Raji (cell line): ENCODE measurements around the gene CDIPT.

Experiments
- POLR2A ChIP-seq: IDR thresholded peaks from 2 replicates; pipeline ENCODE4 v1.6.1; 2011; ENCODE audit warnings: low read depth, low read length, control low read depth; ENCODE audit not compliant: insufficient read depth

CDIPT gene

DNA sequence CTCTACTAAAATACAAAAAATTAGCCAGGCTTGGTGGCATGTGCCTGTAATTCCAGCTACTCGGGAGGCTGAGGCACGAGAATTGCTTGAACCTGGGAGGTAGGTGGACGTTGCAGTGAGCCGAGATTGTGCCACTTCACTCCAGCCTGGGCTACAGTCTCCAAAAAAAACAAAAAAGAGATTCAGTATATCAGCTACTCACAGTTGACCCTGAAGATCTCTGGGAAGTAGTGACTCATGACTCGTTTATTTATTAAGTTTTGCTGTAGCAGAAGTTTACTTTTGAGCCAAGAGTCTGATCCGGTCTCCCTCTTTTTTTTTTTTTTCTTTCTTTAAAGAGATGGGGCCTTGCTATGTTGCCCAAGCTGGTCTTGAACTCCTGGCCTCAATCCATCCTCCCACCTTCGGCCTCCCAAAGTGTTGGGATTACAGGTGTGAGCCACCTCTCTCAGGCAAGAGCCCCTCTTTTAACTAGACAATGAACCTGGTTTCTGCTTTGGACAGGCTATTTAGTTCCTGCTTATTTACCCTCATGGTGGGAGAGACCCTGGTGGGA is 38.4 kb downstream of the CDIPT start:
- TF ChIP-seq POLR2A, result 0 out of 2 replicates have a peak, but pooled peaks have one; percentile 2

DNA sequence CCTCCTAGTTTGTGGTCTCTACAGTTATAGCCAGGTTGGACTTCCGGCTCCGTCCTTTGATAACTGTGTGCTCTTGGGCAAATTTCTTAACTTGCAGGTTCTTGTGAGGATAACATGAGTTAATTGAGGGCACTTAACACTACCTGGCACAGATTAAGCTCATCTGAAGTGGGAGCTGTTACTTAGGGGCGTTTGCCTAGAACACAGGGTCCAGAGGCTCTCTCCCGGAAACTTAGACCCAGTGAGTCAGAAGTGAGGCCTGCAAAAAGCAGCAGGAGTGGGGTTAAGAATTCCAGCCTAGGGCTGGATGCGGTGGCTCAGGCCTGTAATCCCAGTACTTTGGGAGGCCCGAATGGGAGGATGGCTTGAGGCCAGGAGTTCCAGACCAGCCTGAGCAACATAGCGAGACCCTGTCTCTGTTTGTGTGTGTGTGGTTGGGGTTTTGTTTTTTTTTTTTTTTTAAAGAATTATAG is 41.3 kb downstream of the CDIPT start:
- no peak for TF ChIP-seq POLR2A

DNA sequence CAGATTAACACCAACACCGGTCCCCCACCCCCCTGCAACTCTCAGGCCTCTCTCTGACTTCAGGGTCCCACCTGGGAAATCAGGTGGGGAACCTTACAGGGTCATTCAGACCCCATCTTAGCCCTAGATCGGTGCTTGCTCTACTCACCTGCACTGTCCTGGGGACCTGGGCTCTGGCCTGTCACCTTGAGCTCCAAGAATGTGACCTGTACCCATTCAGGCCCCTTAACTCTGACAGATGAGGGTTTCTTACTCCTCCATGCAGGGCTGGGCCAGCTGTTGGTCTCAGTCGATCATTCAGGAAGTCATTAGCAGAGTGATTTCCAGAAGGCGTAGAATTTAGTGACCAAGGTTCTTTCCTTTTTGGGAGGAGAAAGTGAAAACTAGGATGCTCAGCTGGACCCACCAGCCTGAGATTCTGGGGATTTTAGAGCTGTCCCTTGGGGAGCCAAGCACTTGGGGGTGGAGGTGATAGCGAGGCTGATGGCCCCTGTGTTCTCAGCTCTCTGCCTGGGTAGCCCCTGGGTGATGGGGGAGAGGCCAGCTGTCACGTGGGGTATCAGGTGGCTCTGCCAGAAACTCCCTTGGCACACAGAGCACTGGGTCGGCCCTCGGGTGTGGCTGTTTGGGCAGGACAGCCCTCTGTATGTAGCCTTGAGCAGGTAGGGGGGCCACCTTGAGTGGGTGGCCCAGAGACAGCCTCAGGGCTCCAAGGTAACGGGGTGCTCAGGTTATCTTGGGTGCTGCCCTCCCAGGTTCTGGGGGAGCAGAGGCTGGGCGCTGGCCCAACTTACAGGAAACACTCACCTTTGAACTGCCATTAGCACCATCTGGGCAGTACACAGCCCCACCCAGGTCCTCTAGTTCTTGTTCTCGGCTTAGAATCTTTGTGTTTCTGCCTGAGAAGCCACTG is 42.0 kb downstream of the CDIPT start:
- peak; percentile 59 for TF ChIP-seq POLR2A

DNA sequence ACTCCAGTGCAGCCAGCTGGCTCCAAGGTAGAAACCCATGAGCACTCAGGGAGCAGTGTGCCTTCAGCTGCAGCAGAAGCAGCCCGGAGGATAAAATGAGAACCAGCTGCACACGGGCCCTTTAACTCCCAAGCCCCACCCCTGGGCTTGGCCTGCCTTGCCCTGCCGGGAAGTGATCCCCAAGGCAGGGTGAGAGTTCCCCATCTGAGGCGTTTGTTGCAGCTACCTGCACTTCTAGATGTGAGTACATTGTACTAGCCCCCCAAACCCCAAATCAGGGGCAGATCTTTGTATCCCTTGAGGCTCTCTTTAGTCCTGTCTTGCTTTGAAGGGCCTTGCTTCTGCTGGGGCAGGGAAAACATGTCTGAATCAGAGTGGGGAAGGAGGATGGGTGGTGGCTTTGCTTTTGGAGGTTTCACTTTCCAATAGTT is 42.7 kb downstream of the CDIPT start, which contains the start of gene MVP:
Gene MVP, plus strand, starts transcription at position 192 of the 431 bp plus-strand sequence. CDS start 10,088 bp downstream, outside the sequence.
- TF ChIP-seq POLR2A, result no peak

DNA sequence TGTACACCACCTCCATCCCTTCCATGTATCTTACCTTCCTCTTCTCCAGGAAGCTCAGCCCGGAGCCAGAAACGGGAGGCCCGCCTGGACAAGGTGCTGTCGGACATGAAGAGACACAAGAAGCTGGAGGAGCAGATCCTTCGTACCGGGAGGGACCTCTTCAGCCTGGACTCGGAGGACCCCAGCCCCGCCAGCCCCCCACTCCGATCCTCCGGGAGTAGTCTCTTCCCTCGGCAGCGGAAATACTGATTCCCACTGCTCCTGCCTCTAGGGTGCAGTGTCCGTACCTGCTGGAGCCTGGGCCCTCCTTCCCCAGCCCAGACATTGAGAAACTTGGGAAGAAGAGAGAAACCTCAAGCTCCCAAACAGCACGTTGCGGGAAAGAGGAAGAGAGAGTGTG is 43.5 kb downstream of the CDIPT start:
- TF ChIP-seq POLR2A, result 0 out of 2 replicates have a peak, but pooled peaks have one; percentile 4

DNA sequence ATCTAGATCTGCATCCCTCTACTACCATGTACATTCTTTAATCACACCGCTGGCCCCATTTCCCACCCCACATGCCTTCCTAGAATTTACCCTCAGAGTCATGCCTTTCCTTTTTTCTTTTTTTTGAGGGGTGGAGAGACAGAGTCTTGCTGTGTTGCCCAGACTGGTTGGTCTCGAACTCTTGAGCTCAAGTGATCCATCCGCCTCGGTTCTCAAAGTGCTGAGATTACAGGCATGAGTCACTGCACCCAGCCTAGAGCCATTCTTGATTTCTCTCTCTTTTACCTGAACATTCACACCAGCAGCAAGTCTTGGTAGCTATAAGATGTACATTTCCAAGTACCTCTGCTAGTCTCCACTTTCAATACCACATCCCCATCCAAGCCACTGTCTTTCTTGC is 44.9 kb downstream of the CDIPT start:
- TF ChIP-seq POLR2A, result no peak

DNA sequence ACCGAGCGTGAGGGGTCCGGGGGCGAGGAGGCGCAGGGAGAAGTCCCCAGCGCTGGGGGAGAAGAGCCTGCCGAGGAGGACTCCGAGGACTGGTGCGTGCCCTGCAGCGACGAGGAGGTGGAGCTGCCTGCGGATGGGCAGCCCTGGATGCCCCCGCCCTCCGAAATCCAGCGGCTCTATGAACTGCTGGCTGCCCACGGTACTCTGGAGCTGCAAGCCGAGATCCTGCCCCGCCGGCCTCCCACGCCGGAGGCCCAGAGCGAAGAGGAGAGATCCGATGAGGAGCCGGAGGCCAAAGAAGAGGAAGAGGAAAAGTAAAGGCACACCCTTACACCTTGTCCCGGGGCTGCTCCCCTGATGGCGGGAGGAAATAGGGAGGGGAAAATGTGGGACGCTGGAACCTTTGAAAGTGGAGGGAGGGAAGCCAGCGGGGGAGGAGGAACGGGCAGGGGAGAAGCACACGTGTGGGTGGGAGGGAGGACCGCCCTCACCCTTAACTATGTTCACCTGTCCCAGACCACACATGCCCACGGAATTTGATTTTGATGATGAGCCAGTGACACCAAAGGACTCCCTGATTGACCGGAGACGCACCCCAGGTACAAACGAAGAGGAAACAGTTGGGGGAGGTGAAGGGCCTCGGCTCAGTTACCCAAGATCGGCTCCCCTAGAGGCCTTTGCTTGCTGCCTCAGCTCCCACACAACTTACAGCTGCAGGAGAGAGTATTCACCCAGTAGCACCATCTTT is 46.2 kb downstream of the CDIPT start:
- TF ChIP-seq POLR2A, result no peak

DNA sequence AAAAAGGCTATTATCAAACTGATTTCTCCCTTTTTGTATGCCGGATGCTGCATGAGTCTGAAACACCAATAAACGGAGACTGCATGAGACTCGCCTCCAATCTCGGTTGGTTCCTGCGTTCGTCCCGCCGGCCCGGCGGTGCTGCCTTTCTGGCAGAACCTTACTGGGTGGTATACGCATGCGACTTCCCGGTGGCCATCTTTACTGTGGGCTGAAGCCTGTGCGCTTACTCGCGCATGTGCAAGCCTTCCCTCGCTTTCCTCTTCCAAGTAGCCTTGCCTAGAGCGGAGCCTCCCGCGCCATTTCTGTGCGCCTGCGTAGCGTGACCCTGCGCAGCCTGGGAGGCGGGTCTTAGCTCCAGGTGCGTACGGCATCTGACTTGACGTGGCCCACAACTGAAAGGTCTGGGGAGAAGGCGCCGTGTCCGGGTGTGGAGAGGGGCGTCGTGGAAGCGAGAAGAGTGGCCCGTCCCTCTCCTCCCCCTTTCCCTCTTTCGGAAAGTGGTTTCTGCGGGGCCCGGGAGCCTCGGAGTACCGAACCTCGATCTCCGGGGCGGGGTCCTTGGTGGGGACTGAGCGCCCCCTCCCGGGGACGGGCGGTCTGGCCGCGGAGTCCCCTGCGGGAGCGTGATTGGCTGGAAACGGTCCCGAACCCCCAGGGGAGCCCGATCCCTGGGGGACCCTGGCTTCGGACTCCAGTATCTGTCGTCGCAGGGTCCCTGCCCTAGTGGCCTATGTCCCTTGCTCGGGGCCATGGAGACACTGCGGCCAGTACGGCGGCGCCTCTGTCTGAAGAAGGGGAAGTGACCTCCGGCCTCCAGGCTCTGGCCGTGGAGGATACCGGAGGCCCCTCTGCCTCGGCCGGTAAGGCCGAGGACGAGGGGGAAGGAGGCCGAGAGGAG is 47.0 kb downstream of the CDIPT start, which contains the start of gene PAGR1:
Gene PAGR1, plus strand, starts transcription at position 360 of the 901 bp plus-strand sequence. Its CDS starts 374 bp downstream, at position 734.
- TF ChIP-seq POLR2A, result peak; percentile 93

DNA sequence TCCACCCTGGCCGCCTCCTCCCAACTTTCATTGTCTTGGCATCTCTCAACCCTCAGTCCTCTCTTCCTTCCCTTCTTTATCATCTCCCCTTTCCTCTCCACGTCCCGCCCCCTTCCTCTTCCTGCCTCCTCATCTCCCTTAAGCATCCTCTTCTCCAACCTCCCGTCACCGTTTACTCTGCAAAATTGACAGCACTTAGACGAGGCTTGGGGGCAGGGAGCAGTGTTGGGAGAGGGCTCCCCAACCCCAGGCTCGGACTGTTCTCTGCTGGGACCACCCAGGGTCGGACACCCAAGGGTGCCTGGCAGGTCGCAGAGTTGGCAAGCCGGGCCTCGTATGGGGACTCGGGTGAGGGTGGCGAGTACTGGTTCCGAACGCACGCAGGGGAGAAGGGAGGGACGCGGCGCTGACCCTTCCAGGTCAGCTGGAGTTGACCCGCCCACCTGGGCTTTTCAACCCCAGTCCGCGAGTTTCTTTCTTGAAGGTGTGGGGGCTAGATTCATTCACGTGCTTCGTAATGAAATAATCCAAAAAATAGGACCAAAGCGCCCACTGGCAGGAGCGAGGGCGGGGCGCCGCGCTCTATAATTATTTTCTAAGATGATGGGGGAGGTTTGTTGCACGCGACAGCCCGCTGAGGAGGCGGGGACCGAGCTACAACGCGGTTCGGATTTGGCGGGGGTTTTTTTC is 47.8 kb downstream of the CDIPT start:
- no peak for TF ChIP-seq POLR2A

DNA sequence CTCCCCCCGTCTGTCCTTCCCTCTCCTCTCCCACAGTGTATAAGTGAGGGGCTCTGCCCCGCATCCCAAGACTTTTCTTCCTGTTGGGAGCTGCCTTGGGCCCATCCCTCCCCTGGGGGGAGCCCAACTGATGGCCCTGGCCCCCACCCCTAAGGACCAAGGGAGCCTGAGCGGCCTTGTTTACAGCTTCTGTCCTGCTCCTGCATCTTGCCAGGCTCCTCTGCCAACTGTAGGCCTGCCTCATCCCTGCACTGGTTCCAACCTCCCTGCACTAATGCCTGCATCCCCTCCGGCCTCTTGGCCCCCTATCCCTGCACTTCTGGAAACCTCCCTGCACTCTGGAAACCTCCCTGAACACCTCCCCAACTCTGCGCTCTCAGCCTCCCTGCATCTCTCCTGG is 48.4 kb downstream of the CDIPT start:
- TF ChIP-seq POLR2A, result no peak

DNA sequence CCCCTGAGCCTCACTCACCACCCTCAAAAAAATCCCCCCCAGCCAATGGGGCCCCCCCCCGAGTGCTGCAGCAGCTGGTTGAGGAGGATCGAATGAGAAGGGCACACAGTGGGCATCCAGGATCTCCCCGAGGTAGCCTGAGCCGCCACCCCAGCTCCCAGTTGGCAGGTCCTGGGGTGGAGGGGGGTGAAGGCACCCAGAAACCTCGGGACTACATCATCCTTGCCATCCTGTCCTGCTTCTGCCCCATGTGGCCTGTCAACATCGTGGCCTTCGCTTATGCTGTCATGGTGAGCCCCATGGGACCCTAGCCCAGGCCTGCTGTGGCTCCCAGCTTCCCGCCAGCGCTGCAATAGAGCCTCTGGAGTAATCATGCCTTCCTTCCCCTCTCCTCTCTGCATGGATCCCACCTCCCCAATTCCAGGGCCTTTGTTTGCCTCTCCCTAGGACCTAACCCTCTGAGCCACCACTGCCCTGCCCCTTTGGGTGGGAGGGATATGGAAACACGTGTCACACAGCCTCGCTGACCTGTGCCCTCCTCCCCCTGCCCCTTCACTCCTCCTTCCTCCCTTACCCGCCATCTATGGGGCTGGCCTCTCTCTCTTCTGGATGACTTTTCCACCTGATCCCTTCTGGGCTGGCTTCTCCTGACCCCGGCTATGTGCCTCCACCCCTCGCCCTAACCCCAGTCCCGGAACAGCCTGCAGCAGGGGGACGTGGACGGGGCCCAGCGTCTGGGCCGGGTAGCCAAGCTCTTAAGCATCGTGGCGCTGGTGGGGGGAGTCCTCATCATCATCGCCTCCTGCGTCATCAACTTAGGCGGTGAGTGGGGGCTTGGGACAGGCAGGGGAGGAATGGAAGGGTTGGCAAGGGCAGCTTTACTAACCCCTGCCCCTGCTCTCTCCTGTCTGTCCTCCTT is 49.1 kb downstream of the CDIPT start:
- no peak for TF ChIP-seq POLR2A

DNA sequence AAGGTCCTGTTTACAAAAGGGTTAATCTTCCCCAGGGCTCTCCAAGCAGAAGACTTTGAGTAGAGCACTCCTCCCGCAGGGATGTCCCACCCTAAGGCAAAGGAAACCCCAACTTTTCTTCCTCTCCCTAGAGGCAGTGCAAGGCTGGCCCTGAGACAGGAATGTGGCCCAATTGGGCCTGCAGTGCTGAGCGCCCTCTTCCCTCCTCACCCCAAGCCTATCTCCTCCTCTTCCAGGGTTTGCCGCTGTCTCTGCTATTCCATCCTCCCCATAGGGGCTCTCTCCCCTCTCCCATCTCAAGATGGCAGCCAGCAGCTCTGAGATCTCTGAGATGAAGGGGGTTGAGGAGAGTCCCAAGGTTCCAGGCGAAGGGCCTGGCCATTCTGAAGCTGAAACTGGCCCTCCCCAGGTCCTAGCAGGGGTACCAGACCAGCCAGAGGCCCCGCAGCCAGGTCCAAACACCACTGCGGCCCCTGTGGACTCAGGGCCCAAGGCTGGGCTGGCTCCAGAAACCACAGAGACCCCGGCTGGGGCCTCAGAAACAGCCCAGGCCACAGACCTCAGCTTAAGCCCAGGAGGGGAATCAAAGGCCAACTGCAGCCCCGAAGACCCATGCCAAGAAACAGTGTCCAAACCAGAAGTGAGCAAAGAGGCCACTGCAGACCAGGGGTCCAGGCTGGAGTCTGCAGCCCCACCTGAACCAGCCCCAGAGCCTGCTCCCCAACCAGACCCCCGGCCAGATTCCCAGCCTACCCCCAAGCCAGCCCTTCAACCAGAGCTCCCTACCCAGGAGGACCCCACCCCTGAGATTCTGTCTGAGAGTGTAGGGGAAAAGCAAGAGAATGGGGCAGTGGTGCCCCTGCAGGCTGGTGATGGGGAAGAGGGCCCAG is 50.0 kb downstream of the CDIPT start:
- no peak for TF ChIP-seq POLR2A
